ENCODE measurements around the gene ARNT2. TPM values are rescaled to one million over a fixed set of nuclear protein-coding genes. Genes with fewer than 3 reads are reported as not detected.

Gene ARNT2
- total and polyA plus RNA-seq, 2 of the 13 experiments (the other 11 are each of a cell fraction or from before 2014, with no cell fraction given), result 0.69 to 1.7 TPM

DNA sequence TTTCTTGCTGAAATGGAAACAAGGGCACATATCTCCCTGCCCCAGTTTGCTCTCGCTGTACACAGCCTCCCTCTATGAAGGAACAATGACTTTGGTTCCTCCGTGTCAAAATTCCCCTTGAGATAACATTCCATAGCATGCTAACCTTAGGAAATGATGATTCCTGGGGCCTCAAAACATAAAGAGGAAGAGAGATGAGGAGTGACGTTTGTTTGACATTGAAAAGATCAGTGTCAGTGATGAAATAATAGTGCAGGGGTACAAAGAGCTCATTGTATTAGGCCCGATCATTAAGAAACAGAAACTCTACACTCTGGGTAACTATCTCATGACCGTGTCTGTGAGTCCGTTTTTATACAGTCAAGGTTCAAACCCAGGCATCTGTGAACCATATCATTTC lies 55.2 kb downstream of the ARNT2 start:
- FAIRE-seq (no peak), DNase-seq (ENCODE audit: low spot score) (peak; percentile 82), ATAC-seq (peak; percentile 70)
- no TSS peak for BruUV-seq (replicated peaks)
- peak overlapping the region; percentile 50 for H3K4me2 ChIP-seq (ENCODE audit: low read depth, low read length)
- peaks cover 50% of the 10 kb centered on the region for H3K4me1 ChIP-seq (ENCODE audit: insufficient read depth, low read length)
- H3K79me2 ChIP-seq (ENCODE audit: insufficient read depth, low read length), result no peaks in the 10 kb centered on the region
- WGBS (ENCODE audit: low lambda C conversion rate), result 3% methylated on average over 6 of the region's 6 CpGs
- no peak overlapping the region for H2AFZ ChIP-seq (ENCODE audit: low read length)
- intact Hi-C loops (cut with micrococcal nuclease; ENCODE audit: unreplicated experiment) (loop anchor here (5.0 kb wide), 1 partner anchor 513 kb away; no protein-coding TSS in a partner anchor), in situ Hi-C loops (cut with HindIII; ENCODE audit: extremely low pct_ligation_motif_present, low pct_unique_long_range_greater_than_20kb) (loop anchor here (5.0 to 25.0 kb wide), 3 partner anchors 53 to 503 kb away; partner anchors contain the start of gene CEMIP)
- H3K9me3 ChIP-seq (ENCODE audit: low read length), result no peaks in the 10 kb centered on the region
- CTCF ChIA-PET (ENCODE audit: low intra/inter-chr PET ratio, low total read pairs), result no interaction called here
- H3K9ac ChIP-seq (ENCODE audit: insufficient read depth, low read depth, low read length), result peak overlapping the region; percentile 12; the same call in 1 of the 2 replicates
- H3K27ac ChIP-seq (ENCODE audit: extremely low read length, insufficient read depth, low read length), result no peak overlapping the region
- H3K36me3 ChIP-seq (replicated peaks in 1 of 2; ENCODE audit: control insufficient read depth in 1 of 2, insufficient read depth in 2 of 2, low read length in 2 of 2), result no peaks in the 10 kb centered on the region
- no peaks in the 10 kb centered on the region for H3K27me3 ChIP-seq (ENCODE audit: control insufficient read depth in 1 of 2, insufficient read depth in 2 of 2, low read length in 2 of 2)
- POLR2A ChIA-PET, result no interaction called here
- H3K4me3 ChIP-seq (replicated peaks in 1 of 3; ENCODE audit: insufficient read depth in 1 of 3, low read depth in 2 of 3, low read length in 3 of 3), result no peak overlapping the region
- H4K20me1 ChIP-seq (ENCODE audit: insufficient read depth, low read length), result no peaks in the 10 kb centered on the region
- TF ChIP-seq, protein P1, sequence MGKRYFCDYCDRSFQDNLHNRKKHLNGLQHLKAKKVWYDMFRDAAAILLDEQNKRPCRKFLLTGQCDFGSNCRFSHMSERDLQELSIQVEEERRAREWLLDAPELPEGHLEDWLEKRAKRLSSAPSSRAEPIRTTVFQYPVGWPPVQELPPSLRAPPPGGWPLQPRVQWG (CRISPR knock-in tag; IDR thresholded peaks at IDR 0.05; ENCODE audit: borderline replicate concordance, low read depth), result no peak
- TF ChIP-seq, protein P2, sequence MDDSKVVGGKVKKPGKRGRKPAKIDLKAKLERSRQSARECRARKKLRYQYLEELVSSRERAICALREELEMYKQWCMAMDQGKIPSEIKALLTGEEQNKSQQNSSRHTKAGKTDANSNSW (CRISPR knock-in tag; IDR thresholded peaks at IDR 0.05; ENCODE audit: borderline replicate concordance), result no peak
- TF ChIP-seq ZFP36L1 (CRISPR knock-in tag; IDR thresholded peaks at IDR 0.05) (no peak), CREB1 (IDR thresholded peaks at IDR 0.05) (peak; percentile 32; the same call in 1 of the 2 replicates), CREB1 (CRISPR knock-in tag; IDR thresholded peaks at IDR 0.05) (no peak), SOX6 (IDR thresholded peaks at IDR 0.05) (no peak), SOX6 (CRISPR knock-in tag; IDR thresholded peaks at IDR 0.05) (peak; percentile 58; the same call in 1 of the 2 replicates), MTF1 (CRISPR knock-in tag; IDR thresholded peaks at IDR 0.05) (no peak), BCL6 (CRISPR knock-in tag; IDR thresholded peaks at IDR 0.05) (no peak), SMC3 (IDR thresholded peaks at IDR 0.05; ENCODE audit: low read length) (no peak), NCOR1 (IDR thresholded peaks at IDR 0.05; ENCODE audit: borderline replicate concordance, low read length) (peak; percentile 27; the same call in 1 of the 2 replicates), ZFYVE20 (CRISPR knock-in tag; IDR thresholded peaks at IDR 0.05; ENCODE audit: borderline replicate concordance, low read depth) (no peak)
- TF ChIP-seq, protein P3, sequence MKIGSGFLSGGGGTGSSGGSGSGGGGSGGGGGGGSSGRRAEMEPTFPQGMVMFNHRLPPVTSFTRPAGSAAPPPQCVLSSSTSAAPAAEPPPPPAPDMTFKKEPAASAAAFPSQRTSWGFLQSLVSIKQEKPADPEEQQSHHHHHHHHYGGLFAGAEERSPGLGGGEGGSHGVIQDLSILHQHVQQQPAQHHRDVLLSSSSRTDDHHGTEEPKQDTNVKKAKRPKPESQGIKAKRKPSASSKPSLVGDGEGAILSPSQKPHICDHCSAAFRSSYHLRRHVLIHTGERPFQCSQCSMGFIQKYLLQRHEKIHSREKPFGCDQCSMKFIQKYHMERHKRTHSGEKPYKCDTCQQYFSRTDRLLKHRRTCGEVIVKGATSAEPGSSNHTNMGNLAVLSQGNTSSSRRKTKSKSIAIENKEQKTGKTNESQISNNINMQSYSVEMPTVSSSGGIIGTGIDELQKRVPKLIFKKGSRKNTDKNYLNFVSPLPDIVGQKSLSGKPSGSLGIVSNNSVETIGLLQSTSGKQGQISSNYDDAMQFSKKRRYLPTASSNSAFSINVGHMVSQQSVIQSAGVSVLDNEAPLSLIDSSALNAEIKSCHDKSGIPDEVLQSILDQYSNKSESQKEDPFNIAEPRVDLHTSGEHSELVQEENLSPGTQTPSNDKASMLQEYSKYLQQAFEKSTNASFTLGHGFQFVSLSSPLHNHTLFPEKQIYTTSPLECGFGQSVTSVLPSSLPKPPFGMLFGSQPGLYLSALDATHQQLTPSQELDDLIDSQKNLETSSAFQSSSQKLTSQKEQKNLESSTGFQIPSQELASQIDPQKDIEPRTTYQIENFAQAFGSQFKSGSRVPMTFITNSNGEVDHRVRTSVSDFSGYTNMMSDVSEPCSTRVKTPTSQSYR (CRISPR knock-in tag; IDR thresholded peaks at IDR 0.05; ENCODE audit: borderline replicate concordance), result no peak
- TF ChIP-seq, protein P4, sequence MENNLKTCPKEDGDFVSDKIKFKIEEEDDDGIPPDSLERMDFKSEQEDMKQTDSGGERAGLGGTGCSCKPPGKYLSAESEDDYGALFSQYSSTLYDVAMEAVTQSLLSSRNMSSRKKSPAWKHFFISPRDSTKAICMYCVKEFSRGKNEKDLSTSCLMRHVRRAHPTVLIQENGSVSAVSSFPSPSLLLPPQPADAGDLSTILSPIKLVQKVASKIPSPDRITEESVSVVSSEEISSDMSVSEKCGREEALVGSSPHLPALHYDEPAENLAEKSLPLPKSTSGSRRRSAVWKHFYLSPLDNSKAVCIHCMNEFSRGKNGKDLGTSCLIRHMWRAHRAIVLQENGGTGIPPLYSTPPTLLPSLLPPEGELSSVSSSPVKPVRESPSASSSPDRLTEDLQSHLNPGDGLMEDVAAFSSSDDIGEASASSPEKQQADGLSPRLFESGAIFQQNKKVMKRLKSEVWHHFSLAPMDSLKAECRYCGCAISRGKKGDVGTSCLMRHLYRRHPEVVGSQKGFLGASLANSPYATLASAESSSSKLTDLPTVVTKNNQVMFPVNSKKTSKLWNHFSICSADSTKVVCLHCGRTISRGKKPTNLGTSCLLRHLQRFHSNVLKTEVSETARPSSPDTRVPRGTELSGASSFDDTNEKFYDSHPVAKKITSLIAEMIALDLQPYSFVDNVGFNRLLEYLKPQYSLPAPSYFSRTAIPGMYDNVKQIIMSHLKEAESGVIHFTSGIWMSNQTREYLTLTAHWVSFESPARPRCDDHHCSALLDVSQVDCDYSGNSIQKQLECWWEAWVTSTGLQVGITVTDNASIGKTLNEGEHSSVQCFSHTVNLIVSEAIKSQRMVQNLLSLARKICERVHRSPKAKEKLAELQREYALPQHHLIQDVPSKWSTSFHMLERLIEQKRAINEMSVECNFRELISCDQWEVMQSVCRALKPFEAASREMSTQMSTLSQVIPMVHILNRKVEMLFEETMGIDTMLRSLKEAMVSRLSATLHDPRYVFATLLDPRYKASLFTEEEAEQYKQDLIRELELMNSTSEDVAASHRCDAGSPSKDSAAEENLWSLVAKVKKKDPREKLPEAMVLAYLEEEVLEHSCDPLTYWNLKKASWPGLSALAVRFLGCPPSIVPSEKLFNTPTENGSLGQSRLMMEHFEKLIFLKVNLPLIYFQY (CRISPR knock-in tag; IDR thresholded peaks at IDR 0.05; ENCODE audit: borderline replicate concordance), result no peak
- TF ChIP-seq, protein P5, sequence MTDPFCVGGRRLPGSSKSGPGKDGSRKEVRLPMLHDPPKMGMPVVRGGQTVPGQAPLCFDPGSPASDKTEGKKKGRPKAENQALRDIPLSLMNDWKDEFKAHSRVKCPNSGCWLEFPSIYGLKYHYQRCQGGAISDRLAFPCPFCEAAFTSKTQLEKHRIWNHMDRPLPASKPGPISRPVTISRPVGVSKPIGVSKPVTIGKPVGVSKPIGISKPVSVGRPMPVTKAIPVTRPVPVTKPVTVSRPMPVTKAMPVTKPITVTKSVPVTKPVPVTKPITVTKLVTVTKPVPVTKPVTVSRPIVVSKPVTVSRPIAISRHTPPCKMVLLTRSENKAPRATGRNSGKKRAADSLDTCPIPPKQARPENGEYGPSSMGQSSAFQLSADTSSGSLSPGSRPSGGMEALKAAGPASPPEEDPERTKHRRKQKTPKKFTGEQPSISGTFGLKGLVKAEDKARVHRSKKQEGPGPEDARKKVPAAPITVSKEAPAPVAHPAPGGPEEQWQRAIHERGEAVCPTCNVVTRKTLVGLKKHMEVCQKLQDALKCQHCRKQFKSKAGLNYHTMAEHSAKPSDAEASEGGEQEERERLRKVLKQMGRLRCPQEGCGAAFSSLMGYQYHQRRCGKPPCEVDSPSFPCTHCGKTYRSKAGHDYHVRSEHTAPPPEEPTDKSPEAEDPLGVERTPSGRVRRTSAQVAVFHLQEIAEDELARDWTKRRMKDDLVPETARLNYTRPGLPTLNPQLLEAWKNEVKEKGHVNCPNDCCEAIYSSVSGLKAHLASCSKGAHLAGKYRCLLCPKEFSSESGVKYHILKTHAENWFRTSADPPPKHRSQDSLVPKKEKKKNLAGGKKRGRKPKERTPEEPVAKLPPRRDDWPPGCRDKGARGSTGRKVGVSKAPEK (CRISPR knock-in tag; IDR thresholded peaks at IDR 0.05; ENCODE audit: borderline replicate concordance), result no peak

Measured in HepG2 (cell line).